HG02642 (cell line): ENCODE results near the gene AASS.
A peak's percentile ranks its signal among the peaks of the same experiment; 100 is the strongest.

Source experiments
- ATAC-seq: cut with Tn5 transposase; IDR thresholded peaks from one replicate; pipeline ENCODE4 v1.9.1; 2021; ENCODE audit warnings: mild to moderate bottlenecking; ENCODE audit not compliant: unreplicated experiment, poor library complexity

AASS gene

DNA sequence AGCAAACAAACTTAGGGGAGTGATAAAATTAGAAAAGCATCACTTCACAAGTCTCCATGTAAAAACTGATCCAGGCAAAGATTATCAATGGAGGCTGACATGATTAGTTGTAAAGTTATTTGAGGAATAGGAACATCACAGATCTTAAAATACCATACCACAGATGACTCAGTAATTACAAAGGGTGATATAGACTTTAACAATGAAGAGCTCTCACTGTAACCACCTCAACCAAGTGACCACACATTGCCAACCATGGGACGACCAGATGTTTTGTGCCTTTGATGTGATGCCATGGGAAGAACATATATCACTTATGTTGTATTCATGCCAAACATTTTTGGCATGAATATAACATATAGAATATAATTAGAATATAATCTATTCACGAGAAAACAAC, 11.7 kb downstream of the AASS start:
- no peak for ATAC-seq

DNA sequence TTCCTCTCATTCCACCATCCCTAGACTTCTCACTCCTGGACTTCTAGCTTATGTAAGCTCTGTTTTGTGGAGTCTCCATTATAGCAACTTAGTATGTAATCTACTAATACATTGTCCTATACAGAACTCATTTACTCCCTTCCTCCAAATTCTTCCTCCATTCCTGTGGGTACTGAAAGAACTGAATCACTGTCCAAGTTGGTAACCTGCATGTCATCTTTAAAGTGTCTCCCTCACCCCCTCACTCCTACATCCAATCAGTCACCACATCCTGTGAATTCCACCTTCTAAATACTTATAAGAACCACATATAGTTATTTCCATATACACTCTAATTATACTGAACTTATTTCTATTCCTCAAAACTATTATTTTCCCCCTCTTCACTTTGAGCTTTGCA, 20.3 kb downstream of the AASS start:
- no peak for ATAC-seq

DNA sequence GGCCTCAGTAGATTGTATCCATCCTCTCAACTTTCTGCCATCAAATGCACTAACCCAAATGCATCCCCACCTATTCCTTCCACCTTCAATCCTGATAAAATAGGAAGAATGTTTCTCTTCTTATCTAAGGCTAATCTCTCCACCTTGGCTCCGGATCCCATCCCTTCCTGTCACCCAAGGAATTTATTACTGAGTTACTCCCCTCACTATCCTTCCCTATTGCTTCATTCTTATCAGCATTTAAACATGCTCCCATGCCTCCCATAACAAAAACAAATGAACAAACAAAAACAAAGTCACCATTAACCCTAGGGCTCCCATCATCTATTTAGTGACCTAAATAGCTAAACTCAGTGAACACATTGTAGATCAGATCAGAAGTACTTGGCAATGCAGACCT, 25.3 kb downstream of the AASS start:
- no peak for ATAC-seq

DNA sequence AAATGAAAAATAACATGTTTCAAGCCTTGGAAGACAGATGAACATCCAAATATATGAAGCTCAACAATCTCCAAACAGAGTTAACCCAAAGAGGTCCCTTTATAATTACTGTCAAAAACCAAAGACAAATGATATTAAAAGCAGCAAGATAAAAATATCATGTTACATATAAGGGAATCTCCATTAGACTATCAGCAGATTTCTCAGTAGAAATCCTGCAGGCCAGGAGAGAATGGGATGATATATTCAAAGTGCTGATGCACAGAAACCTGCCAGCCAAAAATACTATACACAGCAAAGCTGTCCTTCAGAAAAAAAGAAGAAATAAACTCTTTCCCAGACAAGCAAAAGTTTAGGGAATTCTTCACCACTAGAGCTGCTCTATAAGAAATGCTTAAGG, 41.0 kb downstream of the AASS start:
- no peak for ATAC-seq

DNA sequence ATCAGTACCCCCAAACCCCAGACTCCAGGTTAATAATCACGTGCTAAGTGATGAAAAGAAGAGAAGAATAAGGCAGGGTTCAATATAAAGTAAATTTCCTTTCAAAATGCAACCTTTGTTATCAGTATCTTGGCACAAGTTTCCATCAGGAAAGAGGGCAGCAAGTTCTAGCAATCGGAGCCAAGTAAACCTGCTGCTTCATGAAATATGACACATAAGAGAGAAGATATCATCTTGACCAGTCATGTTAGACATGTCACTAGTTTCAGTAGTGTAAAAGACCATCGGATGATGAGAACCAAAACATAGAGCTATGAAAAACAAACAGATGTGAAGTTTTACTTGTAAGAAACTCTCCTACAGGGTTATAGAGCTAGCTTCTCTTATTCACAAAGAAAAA, 44.0 kb downstream of the AASS start:
- no peak for ATAC-seq

DNA sequence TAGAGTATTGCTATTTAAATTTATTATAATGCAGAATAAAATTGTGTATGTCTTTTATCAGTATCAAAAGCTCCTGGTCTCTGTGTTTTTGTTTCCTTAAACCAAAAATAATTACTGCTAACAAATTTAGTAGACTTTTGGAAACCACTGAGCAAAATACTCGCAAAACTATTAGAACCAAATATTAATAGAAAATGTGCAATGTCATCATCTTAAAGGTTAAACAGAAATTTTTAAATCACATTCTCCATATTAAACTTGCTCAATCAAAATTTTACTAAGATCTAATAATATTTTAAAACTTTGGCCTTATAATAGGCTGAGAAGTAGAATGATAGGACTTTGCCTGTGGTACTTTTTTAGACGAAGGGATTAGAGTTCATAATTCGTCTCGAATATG, 48.4 kb downstream of the AASS start:
- no peak for ATAC-seq

DNA sequence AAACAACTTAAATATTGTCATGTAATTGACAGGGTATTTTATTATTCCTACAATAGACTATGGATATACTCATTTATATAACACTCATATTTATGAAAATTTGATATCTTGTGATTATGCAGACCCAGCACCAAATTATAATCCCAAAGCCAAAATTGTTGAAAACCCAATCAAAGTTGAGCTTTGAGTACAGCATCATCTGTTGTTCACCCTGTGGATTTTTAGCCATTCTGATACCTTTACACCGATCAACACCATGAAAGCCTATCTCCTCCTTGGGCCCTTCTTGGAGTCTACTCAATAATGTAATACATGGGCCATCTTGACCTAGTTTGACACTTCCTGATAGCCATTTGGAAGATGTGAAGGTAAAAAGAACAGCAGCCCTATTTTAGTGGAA, 49.5 kb downstream of the AASS start:
- ATAC-seq: no peak

DNA sequence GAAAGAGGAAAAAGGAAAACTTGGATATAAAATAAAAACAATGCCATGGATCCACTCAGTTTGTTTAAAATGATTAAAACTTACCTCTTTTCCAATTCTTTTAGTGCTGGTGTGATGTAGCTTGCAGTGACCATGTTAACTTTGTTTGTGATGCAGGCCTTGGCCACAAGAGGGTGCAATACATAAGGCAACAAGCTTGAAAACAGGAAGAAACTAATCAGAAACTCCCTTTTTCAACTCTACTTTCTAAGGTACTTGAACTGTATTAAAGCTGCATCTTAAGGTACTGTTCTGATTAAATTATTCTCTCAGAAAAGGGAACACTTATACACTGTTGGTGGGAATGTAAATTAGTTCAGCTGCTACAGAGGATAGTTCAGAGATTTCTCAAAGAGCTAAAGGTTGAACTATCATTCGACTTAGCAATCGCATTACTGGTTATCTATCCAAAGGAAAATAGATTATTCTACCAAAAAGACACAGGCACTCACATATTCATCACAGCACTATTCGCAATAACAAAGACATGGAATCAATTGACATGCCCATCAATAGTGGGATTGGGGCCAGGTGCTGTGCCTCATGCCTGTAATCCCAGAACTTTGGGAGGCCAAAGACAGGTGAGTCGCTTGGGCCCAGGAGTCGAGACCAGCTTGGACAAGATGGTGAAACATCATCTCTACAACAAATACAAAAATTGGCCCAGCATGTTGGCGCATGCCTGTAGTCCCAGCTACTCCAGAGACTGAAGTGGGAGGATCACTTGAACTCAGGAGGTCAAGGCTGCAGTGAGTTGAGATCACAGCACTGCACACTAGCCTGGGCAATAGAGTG, 50.9 kb downstream of the AASS start:
- ATAC-seq: peak; percentile 97

DNA sequence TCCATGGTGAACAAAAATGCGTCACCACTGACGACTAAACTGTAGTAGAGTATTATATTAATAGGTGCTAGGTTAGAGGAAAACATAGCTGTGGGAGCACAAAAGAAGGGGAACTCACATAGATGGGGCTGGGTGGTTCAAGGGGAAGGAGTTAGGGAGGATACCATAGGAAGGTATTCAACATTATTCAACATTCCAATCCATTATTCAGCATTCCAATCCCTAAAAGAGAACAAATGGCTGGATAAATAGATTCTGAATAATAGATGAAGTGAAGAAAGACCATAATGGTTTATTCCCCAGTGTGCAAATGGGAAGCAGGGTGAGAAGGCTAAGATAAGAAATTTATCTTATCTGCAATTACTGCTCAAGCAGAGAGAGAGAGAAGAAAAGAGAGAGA, 61.4 kb downstream of the AASS start:
- no peak for ATAC-seq

DNA sequence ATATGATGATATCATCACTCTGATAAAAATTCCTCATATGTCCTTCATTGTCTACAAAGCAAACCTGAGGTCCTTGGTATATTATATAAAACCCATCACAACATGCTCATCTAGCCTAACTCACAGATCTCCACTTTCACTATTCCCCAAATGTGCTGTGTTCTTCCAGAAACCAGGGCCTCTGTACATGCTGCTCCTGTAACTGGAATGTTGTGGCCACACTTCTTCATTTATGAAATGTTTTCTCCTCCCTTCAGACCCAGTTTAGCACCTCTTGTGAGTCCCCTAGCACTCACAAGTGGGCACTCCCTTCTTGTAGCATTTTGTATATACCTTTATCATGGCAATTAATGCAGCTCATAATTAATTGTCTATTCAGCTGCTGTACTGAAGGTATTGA, 61.9 kb downstream of the AASS start:
- no peak for ATAC-seq

DNA sequence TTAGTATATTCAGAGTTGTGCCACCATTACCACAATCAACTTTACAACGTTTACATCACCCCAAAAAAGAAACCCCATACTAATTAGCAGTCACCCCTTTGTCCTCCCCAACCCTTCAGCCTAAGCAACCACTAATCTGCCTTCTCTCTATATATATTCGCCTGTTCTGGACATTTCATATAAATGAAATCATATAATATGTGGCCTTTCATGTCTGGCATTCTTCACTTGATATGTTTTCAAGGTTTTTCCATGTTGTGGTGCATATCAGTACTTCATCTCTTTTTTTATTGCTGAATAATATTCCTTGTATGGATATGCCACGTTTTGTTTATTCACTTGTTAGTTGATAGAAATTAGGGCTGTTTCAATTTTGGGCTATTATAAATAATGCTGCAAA, 70.4 kb downstream of the AASS start:
- ATAC-seq: no peak

DNA sequence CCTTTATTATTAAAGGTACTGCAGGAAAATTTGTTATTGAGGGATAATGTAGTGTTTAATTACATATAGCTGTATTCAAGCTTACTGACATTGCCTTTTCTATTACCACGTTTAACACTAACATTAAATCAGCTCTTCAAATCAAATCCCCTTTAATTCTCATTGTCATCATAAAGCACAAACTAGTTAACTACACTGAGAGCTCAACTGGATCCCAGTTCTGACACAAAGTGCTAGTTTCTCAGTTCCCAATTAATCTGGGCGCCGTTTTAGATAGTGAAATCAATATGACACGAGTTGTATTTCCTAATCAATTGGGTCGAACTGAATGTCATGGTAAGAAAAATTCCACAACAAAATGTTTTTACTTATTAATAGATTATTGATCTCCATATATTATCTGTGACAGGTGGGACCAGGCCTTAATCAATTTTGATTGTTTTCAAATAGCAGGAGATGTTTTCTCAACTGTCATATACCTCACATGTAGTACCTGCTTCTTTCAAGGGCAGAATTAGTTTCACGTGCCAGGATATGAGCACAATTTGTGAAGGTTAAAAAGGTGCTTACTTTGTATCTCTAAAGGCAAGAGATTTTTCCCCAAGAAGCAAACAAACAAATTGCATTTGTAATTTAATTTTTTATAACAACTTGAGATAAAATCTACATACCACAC, 71.0 kb downstream of the AASS start:
- no peak for ATAC-seq

DNA sequence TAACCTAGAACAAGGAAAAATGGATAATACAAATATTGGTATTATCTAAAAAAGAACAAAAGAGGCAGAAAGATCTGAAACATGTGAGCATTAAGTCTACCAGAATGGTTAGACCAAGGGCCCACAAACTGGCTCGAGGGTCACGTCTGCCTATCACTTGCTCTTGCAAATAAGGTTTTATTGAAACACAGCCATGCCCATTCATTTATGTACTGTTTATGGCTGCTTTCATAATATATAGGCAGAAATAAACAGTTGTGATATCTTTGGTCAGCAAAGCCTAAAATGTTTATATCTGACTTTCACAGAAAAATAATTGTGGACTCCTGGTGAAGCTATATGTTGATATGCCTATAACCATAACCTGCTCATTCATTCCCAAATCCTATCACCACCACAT, 71.8 kb downstream of the AASS start:
- ATAC-seq: no peak

DNA sequence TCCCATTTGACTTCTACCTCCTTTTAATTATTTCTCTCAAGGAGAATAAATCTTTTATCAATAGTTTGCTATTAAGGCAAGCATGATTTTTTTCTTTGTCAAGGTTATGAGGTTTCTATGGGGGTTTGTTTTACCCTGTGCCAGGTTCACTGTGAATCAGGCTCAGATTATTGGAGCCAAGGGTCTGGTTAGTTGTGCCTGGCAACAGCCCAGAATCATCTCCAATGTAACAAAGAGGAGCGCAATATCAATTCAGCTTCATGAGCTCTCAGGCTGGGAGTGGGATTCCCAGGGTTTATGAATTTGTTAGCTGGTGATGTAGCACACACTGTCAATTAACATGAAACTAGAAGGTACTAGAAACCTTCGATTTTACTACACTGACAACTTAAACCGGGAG, 73.2 kb downstream of the AASS start:
- no peak for ATAC-seq

DNA sequence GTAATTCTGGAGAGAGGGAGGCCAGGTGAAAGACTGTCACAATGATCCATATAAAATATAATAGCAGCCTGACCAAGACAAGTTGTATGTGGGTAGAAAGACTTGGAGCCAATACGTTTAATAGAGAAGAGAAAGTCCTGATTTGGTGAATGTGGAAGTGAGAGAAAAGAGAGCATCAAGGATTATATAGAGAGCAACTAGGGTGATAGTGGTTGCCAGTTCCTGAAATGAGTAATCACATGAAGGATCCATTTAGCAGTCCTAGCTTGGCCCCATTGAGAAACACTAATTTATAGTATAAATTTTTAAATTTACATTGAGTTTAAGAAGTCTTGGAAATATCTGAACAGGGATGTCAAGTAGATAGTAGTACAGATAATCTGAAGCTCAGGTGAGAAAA, 74.0 kb downstream of the AASS start:
- ATAC-seq: no peak

DNA sequence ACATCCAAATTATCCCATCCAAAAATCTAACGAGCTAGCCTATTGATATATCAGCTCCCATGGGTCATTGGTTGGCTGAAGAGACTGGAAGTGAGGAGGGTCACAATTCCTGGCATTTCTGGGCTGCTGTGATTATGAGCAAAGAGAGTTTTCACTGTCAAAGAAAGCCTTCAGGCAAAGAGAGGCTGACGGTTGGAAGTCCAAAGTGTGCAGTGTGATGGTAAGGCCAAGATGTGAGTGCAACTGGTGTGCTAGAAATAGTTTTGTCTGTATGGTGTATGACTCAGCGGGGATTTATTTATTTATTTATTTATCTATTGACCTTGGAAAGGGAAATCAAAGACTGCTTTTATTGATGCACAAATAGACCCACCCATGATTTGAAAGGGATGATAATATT, 75.0 kb downstream of the AASS start:
- ATAC-seq: no peak

DNA sequence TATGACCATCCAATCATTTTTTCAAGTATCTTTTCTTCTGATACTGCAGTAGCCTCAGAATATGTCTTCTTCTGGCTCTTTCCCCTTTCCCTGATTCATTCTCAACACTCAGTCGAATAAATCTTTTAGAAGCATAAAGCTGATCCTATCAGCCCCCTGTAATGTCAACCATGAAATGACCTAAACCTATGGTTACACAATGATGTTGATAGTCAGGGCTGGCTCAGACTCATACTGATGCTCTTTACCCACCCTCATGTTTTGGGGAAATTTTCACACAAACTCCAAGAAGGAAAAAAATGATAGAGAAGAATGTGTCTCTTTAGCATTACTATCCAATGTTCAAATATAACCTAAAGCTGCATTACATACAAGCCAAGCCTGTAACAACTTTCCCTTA, 76.0 kb downstream of the AASS start:
- no peak for ATAC-seq

DNA sequence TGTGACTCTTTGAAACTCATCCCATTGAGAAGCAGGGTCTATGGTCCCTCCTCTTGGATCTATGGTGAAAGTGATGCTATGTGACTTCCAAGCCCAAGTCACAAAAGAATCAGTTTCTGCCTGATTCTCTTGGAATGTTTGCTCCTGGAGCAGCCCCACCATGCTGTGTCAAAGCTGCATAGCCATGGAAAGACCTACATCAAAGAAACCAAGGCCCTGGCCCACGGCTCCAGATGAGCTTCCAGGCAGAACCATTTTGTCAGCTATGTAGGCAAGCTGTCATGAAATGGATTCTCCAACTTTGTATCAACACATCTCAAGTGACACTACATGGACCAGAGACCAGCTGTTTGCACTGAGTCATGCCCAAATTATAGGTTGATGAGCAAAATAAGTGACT, 77.0 kb downstream of the AASS start:
- no peak for ATAC-seq

DNA sequence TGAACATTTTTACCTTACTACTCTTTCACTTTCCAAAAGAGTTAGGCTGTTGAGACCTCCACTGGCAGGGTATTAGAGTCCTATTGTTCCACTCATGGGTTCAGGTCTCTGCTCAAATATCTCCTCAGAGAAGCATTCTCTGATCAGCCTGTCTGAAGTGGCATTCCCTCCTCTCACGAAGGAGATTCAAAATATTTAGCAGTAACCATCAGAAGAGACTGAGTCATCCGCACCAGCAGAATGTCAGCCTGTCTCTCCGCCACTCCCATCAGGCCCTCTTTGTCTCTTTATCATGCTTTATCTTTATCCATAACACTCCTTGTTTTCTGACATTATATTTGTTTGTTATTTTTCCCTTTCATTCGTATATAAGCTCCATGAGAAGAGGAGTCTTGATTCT, 79.1 kb downstream of the AASS start:
- no peak for ATAC-seq

DNA sequence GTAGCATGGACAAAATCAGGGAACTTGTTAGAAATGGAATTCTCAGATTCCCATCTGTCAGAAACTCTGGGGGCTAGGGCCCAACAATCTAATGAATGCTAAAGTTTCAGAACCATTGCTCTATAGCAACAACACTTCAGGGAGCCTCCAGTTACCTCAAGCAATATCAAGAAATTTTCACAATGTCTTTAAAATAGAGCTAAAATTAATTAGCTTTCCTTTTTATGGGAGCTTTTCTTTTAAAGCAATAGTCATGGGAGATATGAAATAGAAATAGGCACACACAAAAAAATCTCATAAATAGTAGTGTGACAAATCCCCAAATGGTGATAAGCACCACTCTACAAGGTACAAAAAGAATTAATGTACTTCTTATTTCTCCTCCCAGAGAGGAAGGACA, 80.9 kb downstream of the AASS start:
- ATAC-seq: no peak

DNA sequence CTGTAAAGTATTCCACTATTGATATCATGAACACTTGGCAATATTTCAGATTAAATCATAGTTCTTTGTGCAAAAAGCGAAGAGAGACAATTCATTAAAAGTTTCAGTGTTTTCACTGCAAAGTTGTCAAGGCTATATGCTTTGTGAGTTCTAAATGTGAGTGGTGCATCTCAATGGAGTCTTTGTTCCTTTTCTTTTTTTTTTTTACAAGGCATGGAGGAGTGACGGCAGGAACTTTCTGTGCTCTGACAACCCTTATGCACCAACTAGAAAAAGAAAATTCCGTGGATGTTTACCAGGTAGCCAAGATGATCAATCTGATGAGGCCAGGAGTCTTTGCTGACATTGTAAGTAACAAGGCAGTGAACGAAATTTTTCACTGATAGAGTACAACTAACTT, 84.5 kb downstream of the AASS start:
- ATAC-seq: no peak

DNA sequence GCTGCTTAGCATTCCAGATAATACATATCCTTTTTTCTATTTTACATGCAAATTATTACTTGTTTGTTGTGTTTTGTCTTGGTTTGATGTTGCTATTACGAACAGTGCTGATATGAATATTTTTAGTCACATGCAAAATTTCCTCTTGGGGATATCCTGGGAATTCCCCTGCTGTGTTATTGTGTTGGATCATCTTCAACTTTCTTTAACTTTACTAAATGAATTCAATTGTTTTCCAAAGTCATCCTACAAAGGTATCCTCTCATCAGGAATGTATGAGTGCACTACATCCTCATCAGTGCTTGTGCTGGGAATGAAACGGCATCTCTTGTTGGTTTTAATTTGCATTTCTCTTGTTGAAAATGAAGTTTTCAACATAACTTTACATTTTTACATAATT, 87.1 kb downstream of the AASS start:
- no peak for ATAC-seq
